ENCODE data around the gene FGF12. TPM values are rescaled to one million over a fixed set of nuclear protein-coding genes. Genes with fewer than 3 reads are reported as not detected.

FGF12 gene
- total and polyA plus RNA-seq, 2 donors (not counting 1 experiment from before 2014, with no cell fraction given): 0.03 TPM; not detected in 1

DNA sequence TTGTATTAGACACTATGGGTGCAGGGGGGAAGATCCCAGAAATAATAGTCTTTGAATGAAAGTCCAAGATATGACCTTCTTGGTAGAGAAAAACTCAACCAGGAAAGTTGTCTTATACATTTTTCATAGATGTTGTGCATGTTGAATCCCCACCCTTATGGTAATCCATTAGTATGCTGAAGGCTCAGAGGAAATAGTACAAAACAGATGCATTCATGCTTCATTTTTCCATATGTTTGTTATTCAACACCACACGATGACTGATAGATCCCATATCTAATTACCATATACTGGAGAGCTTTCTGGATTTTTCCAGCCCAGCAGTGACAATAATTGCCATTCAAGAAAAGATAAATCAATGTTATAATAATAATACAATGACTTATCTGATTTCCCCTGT is 487.4 kb downstream of the FGF12 start:
- Histone ChIP-seq H3K27me3 (replicated peaks in 1 of 4; ENCODE audit: control extremely low read depth in 1 of 4, control insufficient read depth in 3 of 4, insufficient read depth in 4 of 4, low read length in 3 of 4) (no peaks in the 10 kb centered on the region), H3K4me3 (ENCODE audit: control extremely low read depth in 1 of 5, extremely low read depth in 1 of 5, insufficient read depth in 1 of 5, low read depth in 2 of 5, low read length in 4 of 5) (no peak overlapping the region), H2AFZ (ENCODE audit: insufficient read depth, low read depth, low read length, poor library complexity, severe bottlenecking) (no peak overlapping the region), H3K36me3 (replicated peaks in 1 of 2; ENCODE audit: control extremely low read depth in 1 of 2, control insufficient read depth in 1 of 2, extremely low read depth in 1 of 2, insufficient read depth in 2 of 2, low read length in 1 of 2) (no peaks in the 10 kb centered on the region), H4K20me1 (ENCODE audit: control insufficient read depth, insufficient read depth, low read length, poor library complexity, severe bottlenecking) (no peaks in the 10 kb centered on the region), H3K4me2 (replicated peaks; ENCODE audit: low read depth, low read length, poor library complexity, severe bottlenecking) (no peak overlapping the region), H3K79me2 (ENCODE audit: control insufficient read depth, insufficient read depth, low read length) (no peaks in the 10 kb centered on the region), H3K4me1 (ENCODE audit: control insufficient read depth in 2 of 2, insufficient read depth in 2 of 2, low read length in 2 of 2) (no peaks in the 10 kb centered on the region), H3K9me3 (ENCODE audit: control extremely low read depth in 1 of 3, control insufficient read depth in 2 of 3, insufficient read depth in 1 of 3, low read length in 2 of 3) (no peaks in the 10 kb centered on the region), H3K9ac (ENCODE audit: low read length) (no peak overlapping the region), H3K27ac (ENCODE audit: low read length in 2 of 2) (no peak overlapping the region)
- H3K27me3 Mint-ChIP-seq: peaks cover 10% of the 10 kb centered on the region
- intact Hi-C loops (cut with micrococcal nuclease): no loop called here
- TF ChIP-seq, protein P1, sequence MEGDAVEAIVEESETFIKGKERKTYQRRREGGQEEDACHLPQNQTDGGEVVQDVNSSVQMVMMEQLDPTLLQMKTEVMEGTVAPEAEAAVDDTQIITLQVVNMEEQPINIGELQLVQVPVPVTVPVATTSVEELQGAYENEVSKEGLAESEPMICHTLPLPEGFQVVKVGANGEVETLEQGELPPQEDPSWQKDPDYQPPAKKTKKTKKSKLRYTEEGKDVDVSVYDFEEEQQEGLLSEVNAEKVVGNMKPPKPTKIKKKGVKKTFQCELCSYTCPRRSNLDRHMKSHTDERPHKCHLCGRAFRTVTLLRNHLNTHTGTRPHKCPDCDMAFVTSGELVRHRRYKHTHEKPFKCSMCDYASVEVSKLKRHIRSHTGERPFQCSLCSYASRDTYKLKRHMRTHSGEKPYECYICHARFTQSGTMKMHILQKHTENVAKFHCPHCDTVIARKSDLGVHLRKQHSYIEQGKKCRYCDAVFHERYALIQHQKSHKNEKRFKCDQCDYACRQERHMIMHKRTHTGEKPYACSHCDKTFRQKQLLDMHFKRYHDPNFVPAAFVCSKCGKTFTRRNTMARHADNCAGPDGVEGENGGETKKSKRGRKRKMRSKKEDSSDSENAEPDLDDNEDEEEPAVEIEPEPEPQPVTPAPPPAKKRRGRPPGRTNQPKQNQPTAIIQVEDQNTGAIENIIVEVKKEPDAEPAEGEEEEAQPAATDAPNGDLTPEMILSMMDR (IDR thresholded peaks at IDR 0.05): no peak
- ChIA-PET CTCF (interaction anchor here (0.7 kb wide), 1 partner anchor 57 kb away, joined by 3 read pairs; no protein-coding TSS in a partner anchor), POLR2A (no interaction called here)
- H3K4me3 Mint-ChIP-seq: no peak overlapping the region
- H3K9me3 Mint-ChIP-seq (ENCODE audit: insufficient read depth): no peaks in the 10 kb centered on the region
- WGBS (ENCODE audit: insufficient coverage): no CpG with 5 or more reads among the region's 1 CpG
- no peak overlapping the region for H3K27ac Mint-ChIP-seq
- ATAC-seq (ENCODE audit: low read depth) (no peak), DNase-seq (no peak)
- no peaks in the 10 kb centered on the region for H3K4me1 Mint-ChIP-seq

DNA sequence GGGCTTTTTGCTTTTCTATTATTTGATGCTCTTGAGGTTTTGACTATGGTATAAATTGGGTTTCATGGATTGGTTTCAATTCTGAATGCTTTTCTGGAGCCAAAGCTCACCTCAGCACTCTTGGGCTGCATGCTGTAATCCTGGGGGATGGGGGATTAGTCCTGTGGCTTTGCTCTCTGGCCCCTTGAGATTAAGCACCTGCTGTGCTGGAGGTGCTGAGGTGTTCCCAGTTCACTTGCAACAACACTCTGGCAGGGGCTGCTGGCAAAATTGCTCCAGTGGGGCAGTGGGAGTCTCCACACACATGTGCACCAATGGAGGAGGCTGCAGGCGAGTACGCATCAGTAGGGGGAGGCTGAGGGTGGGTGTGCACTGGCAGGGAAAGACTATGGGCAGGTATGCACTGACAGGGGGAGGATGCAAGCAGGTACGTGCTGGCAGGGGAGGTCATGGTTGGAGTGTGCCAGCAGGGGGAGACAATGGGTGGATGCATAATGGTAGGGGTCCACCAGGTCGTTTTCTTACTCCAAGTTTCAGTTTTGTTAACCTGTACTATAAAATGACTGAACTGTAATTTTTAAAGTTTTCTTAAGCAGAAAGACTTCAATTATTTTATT is 489.2 kb downstream of the FGF12 start:
- Histone ChIP-seq H3K27ac (ENCODE audit: low read length in 2 of 2) (no peak overlapping the region), H3K4me2 (replicated peaks; ENCODE audit: low read depth, low read length, poor library complexity, severe bottlenecking) (no peak overlapping the region), H3K27me3 (replicated peaks in 1 of 4; ENCODE audit: control extremely low read depth in 1 of 4, control insufficient read depth in 3 of 4, insufficient read depth in 4 of 4, low read length in 3 of 4) (no peaks in the 10 kb centered on the region), H4K20me1 (ENCODE audit: control insufficient read depth, insufficient read depth, low read length, poor library complexity, severe bottlenecking) (no peaks in the 10 kb centered on the region), H3K4me1 (ENCODE audit: control insufficient read depth in 2 of 2, insufficient read depth in 2 of 2, low read length in 2 of 2) (no peaks in the 10 kb centered on the region), H3K9me3 (ENCODE audit: control extremely low read depth in 1 of 3, control insufficient read depth in 2 of 3, insufficient read depth in 1 of 3, low read length in 2 of 3) (no peaks in the 10 kb centered on the region), H3K79me2 (ENCODE audit: control insufficient read depth, insufficient read depth, low read length) (no peaks in the 10 kb centered on the region), H3K9ac (ENCODE audit: low read length) (no peak overlapping the region), H2AFZ (ENCODE audit: insufficient read depth, low read depth, low read length, poor library complexity, severe bottlenecking) (no peak overlapping the region), H3K4me3 (ENCODE audit: control extremely low read depth in 1 of 5, extremely low read depth in 1 of 5, insufficient read depth in 1 of 5, low read depth in 2 of 5, low read length in 4 of 5) (no peak overlapping the region), H3K36me3 (replicated peaks in 1 of 2; ENCODE audit: control extremely low read depth in 1 of 2, control insufficient read depth in 1 of 2, extremely low read depth in 1 of 2, insufficient read depth in 2 of 2, low read length in 1 of 2) (no peaks in the 10 kb centered on the region)
- no peak for DNase-seq
- Mint-ChIP-seq H3K4me3 (no peak overlapping the region), H3K4me1 (no peaks in the 10 kb centered on the region), H3K9me3 (ENCODE audit: insufficient read depth) (no peaks in the 10 kb centered on the region), H3K27me3 (peaks cover 10% of the 10 kb centered on the region), H3K27ac (no peak overlapping the region)
- TF ChIP-seq, protein P1 (IDR thresholded peaks at IDR 0.05): no peak
- TF ChIP-seq EZH2 (IDR thresholded peaks at IDR 0.05; ENCODE audit: borderline replicate concordance, insufficient read depth, low read depth, low read length, poor library complexity, severe bottlenecking): no peak
- CTCF ChIA-PET: no interaction called here
- ATAC-seq (ENCODE audit: low read depth): no peak
- 74% methylated on average over 3 of the region's 4 CpGs for WGBS (ENCODE audit: insufficient coverage)
- POLR2A ChIA-PET: no interaction called here
- intact Hi-C loops (cut with micrococcal nuclease): no loop called here
